Suprapubic skin (tissue), 3 donors: ENCODE data around the gene DGKZ.

Experiments used
- CTCF ChIP-seq, 2 donors: fragments of 200-600 bp in 1 of 2; fragments of 450-650 bp in 1 of 2; sonication (generic) in 1 of 2; IDR thresholded peaks; one replicate each; pipeline ENCODE4 v1.5.1; 2016 to 2019; ENCODE audit warnings: antibody characterized with exemption in 2 of 2, mild to moderate bottlenecking in 1 of 2, moderate library complexity in 1 of 2
- EP300 ChIP-seq: sonication (generic); formaldehyde crosslinking; IDR thresholded peaks from one replicate; pipeline ENCODE4 v1.6.1; 2017; ENCODE audit warnings: antibody characterized with exemption

DNA sequence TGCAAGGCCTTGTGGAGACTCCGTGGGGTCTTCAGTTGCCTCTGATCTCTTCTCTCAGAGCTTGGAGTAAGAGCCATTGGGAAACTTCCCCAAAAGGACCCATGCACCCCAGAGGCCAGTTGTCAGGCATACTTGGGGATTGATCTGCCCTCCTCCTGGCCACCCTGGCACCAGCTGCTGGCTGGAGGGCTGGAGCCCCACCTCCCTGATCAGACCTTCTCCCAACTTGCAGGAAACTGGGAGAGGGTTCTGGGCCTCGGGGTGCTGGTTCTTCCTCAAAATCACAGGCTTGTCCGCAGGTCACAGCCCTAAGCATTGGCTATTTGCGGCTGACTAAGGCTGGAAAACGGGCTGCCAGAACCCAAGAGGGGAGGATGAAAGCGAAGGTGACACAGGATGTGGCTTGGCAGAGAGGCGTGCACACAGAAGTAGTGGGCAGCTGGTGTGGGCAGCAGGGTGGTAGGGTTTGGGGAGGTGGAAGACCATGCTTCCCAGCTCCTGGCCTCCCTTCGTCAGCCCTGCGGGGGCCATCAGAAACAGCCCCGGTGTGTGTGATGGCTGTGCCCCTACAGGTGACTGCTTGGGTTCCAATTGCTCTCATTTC, 1.3 kb upstream of the DGKZ start:
- TF ChIP-seq CTCF (IDR thresholded peaks at IDR 0.05) (no peak), EP300 (no peak)
